ENCODE results near the gene ANKH.

The ANKH gene

GRCh38 chr5:14890846-14891245 is 19.3 kb upstream of the ANKH start:
- DNase-seq (ENCODE audit: low read depth in 2 of 2), result peak in 1 of 2 donors; percentile 34
- no peak for TF ChIP-seq CTCF (IDR thresholded peaks at IDR 0.05; ENCODE audit: low read depth, low read length)
- no peak overlapping the region for H3K4me3 ChIP-seq (replicated peaks in 1 of 2; ENCODE audit: low read depth in 2 of 2, low read length in 2 of 2)

- peak in 1 of 2 donors; percentile 67 for DNase-seq (ENCODE audit: low read depth in 2 of 2)
- no peak for TF ChIP-seq CTCF (IDR thresholded peaks at IDR 0.05; ENCODE audit: low read depth, low read length)
- H3K4me3 ChIP-seq (replicated peaks in 1 of 2; ENCODE audit: low read depth in 2 of 2, low read length in 2 of 2), result no peak overlapping the region
Observed at GRCh38 chr5:14884062-14884612, 12.6 kb upstream of the ANKH start.

GRCh38 chr5:14882658-14883580 is 11.3 kb upstream of the ANKH start:
- H3K4me3 ChIP-seq (replicated peaks in 1 of 2; ENCODE audit: low read depth in 2 of 2, low read length in 2 of 2), result no peak overlapping the region
- no peak for TF ChIP-seq CTCF (IDR thresholded peaks at IDR 0.05; ENCODE audit: low read depth, low read length)
- DNase-seq (ENCODE audit: low read depth in 2 of 2), result no peak

- DNase-seq (ENCODE audit: low read depth in 2 of 2), result no peak
- TF ChIP-seq CTCF (IDR thresholded peaks at IDR 0.05; ENCODE audit: low read depth, low read length), result no peak
Observed at GRCh38 chr5:14881826-14882225, 10.2 kb upstream of the ANKH start.

GRCh38 chr5:14880688-14881087 is 9.1 kb upstream of the ANKH start:
- no peak for TF ChIP-seq CTCF (IDR thresholded peaks at IDR 0.05; ENCODE audit: low read depth, low read length)
- peak in 1 of 2 donors; percentile 71 for DNase-seq (ENCODE audit: low read depth in 2 of 2)
- no peak overlapping the region for H3K4me3 ChIP-seq (replicated peaks in 1 of 2; ENCODE audit: low read depth in 2 of 2, low read length in 2 of 2)

More at GRCh38 chr5:14881826-14882225, 10.2 kb upstream of the ANKH start:
- no peak overlapping the region for H3K4me3 ChIP-seq (replicated peaks in 1 of 2; ENCODE audit: low read depth in 2 of 2, low read length in 2 of 2)

- H3K4me3 ChIP-seq (replicated peaks in 1 of 2; ENCODE audit: low read depth in 2 of 2, low read length in 2 of 2), result no peak overlapping the region
- DNase-seq (ENCODE audit: low read depth in 2 of 2), result peak; percentile 46 to 65
- no peak for TF ChIP-seq CTCF (IDR thresholded peaks at IDR 0.05; ENCODE audit: low read depth, low read length)
Observed at GRCh38 chr5:14879937-14880589, 8.5 kb upstream of the ANKH start.

All from cardiac fibroblast (primary cell).